Activated CD8-positive, alpha-beta memory T cell treated with anti-CD3 and anti-CD28 coated beads for 36 hours (primary cell): ENCODE results near the gene PRKCH. TPM values are rescaled to one million over a fixed set of nuclear protein-coding genes. Genes with fewer than 3 reads are reported as not detected.
"Not testable (repeated sequence)": the region's sequence is repeated elsewhere in the genome, so short reads cannot be mapped to it uniquely, and the experiment has no call there.

Experiments used
- CTCF ChIA-PET: fragments of 350-600 bp; sonication (Branson Sonifier 250); formaldehyde crosslinking; loops from one replicate; lab custom pipeline; 2021; ENCODE audit warnings: antibody characterized with exemption; lab: Charles Lee
- POLR2A ChIA-PET: fragments of 350-600 bp; sonication (Branson Sonifier 250); formaldehyde crosslinking; loops from one replicate; lab custom pipeline; 2021; ENCODE audit warnings: antibody characterized with exemption; lab: Charles Lee
- total RNA-seq, 2 experiments: library from RNA; stranded (reverse); gene quantifications; one replicate each; pipeline ENCODE4 v1.2.3, GENCODE V29; 2021

Gene PRKCH
- total RNA-seq, 2 experiments from 2014 or later: 185 to 189 TPM

DNA sequence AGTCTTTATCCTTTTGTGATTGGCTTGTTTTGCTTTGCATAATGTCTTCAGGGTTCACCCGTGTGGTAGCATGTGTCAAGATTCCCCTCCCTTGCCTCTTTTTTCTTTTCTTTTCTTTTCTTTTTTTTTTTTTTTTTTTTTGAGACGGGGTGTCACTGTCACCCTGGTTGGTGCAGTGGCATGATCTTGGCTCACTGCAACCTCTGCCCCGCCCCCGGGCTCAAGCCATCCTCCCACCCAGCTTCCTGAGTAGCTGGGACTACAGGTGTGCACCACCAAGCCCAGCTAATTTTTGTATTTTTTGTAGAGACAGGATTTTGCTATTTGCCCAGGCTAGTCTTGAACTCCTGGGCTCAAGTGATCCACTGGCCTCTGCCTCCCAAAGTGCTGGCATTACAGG, 94.6 kb downstream of the PRKCH start:
- POLR2A ChIA-PET, CTCF ChIA-PET: not testable (repeated sequence)

DNA sequence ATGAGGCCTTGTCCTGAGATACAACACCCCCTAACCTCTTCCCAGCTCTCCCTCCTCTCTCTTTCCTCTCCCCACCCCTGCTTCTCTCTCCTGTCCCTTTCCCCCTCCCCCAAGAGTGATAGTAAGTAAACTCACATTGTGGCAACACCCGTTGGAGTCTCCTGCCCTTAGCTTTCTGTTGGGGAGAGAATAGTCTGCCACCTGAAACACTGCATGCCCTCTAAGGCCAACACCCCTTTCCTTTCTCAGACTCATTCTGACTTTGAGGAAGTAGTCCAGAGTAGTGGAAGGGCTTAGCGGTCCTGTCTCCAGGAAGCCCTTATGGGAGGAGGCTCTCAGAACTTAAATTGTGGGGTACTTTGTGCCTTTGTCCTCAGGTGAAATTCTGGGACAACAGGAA, 95.2 kb downstream of the PRKCH start:
- ChIA-PET CTCF (interaction anchor here (0.6 kb wide), 1 partner anchor 46 kb away, joined by 3 read pairs; no protein-coding TSS in a partner anchor), POLR2A (no interaction called here)

- CTCF ChIA-PET: interaction anchor here (0.6 kb wide), 1 partner anchor 47 kb away, joined by 3 read pairs; no protein-coding TSS in a partner anchor
- POLR2A ChIA-PET: no interaction called here
Observed at GRCh38 chr14:61417141-61417540, 95.8 kb downstream of the PRKCH start.

GRCh38 chr14:61417883-61418455, 96.6 kb downstream of the PRKCH start:
- ChIA-PET CTCF (no interaction called here), POLR2A (no interaction called here)

GRCh38 chr14:61418746-61419145, 97.4 kb downstream of the PRKCH start:
- CTCF ChIA-PET: no interaction called here
- POLR2A ChIA-PET: no interaction called here

DNA sequence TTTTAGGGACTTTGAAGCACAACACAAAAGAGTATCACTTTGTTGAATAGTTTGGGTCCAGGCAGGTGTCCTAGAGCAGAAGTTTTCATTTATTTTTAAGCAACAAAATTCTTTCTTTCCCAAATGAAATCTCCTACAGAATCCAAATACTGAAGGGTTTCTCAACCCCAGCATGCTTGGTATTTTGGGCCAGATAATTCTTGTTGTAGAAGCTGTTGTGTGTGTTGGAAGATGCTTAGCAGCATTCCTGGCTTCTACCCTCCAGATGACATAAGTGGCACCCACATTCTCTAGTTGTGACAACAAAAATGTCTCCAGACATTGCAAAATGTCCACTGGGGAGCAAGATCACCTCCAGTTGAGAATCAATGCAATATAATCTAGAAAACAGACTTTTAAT, 97.8 kb downstream of the PRKCH start:
- CTCF ChIA-PET: no interaction called here
- POLR2A ChIA-PET: interaction anchor here (0.6 kb wide), 1 partner anchor 52 kb away, joined by 4 read pairs; no protein-coding TSS in a partner anchor

- ChIA-PET POLR2A (no interaction called here), CTCF (interaction anchor here (0.6 to 1.8 kb wide), 4 partner anchors 10 to 41 kb away, joined by 3 to 8 read pairs (median 3); no protein-coding TSS in a partner anchor)
Observed at GRCh38 chr14:61420326-61420725, 98.9 kb downstream of the PRKCH start.

DNA sequence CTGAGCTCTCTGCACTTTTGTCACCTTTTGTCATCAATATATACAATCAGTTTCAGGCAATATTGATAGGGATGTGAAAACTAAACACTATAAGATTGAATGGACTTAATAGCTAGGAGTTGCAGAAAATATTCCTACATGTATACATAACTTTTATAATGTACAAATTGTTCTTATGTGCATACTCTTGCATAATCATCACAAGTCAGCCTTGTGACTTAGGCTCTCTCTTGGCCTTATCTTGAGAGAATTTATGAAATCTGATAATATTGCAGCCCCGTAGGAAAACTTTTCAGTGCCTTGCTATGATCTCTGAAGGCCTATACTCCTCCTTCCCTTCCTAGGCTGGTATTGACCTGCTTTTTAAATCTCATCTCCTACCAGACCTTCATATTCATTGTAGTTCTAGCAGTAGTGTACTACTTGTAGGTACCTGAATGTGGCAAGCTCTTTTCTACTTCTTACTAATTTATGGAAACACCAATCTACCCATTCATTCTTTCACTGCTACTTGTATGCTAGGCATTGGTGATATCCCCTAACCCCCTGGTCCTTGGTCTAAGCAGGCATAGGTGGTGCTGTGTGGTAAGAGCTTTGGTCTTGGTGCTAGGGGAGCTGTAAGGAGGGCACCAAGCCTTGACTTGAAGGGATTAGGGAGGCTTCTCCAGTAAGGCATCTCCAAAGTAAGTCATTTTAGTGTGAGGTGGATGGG, 100.0 kb downstream of the PRKCH start:
- POLR2A ChIA-PET: no interaction called here

GRCh38 chr14:61426048-61426447, 104.7 kb downstream of the PRKCH start:
- POLR2A ChIA-PET: no interaction called here
- CTCF ChIA-PET: interaction anchor here (0.7 kb wide), 1 partner anchor 26 kb away, joined by 3 read pairs; no protein-coding TSS in a partner anchor

More for the DNA sequence above, 100.0 kb downstream of the PRKCH start:
- CTCF ChIA-PET: interaction anchor here (0.7 to 1.8 kb wide), 3 partner anchors 10 to 31 kb away, joined by 3 to 8 read pairs (median 3); no protein-coding TSS in a partner anchor

DNA sequence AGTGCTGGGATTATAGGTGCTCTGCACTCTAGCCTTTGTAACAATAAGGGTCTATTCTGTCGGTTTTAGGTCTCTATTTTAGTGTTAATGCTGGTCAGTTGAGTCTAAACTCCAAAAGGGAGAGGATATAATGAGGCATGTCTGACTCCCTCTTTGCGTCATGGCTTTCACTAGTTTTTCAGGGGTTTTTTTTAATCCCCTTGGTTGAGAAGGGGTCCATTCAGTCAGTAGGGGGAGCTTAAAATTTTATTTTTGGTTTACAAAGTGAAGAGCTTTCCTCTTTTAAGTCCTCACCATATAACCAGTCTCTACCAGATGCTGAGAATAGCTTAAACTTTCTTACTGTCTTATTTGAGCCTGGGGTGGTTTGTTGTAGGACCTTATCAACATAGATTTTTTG, 106.9 kb downstream of the PRKCH start:
- ChIA-PET CTCF (interaction anchor here (1.1 kb wide), 1 partner anchor 11 kb away, joined by 6 read pairs; no protein-coding TSS in a partner anchor), POLR2A (interaction anchor here (1.0 to 1.2 kb wide), 2 partner anchors 13 to 82 kb away, joined by 3 read pairs; no protein-coding TSS in a partner anchor)

GRCh38 chr14:61429316-61429715, 107.9 kb downstream of the PRKCH start:
- CTCF ChIA-PET: interaction anchor here (1.1 kb wide), 1 partner anchor 10 kb away, joined by 6 read pairs; no protein-coding TSS in a partner anchor
- POLR2A ChIA-PET: no interaction called here

GRCh38 chr14:61430066-61430757, 108.8 kb downstream of the PRKCH start:
- POLR2A ChIA-PET: no interaction called here

GRCh38 chr14:61433169-61433568, 111.8 kb downstream of the PRKCH start:
- POLR2A ChIA-PET: interaction anchor here (0.6 to 1.0 kb wide), 5 partner anchors 28 to 111 kb away, joined by 3 to 5 read pairs (median 4); no protein-coding TSS in a partner anchor
- CTCF ChIA-PET: interaction anchor here (0.8 to 1.2 kb wide), 3 partner anchors 18 to 44 kb away, joined by 3 to 4 read pairs (median 3); no protein-coding TSS in a partner anchor

More at GRCh38 chr14:61430066-61430757, 108.8 kb downstream of the PRKCH start:
- CTCF ChIA-PET: interaction anchor here (1.1 kb wide), 1 partner anchor 9 kb away, joined by 3 read pairs; no protein-coding TSS in a partner anchor

DNA sequence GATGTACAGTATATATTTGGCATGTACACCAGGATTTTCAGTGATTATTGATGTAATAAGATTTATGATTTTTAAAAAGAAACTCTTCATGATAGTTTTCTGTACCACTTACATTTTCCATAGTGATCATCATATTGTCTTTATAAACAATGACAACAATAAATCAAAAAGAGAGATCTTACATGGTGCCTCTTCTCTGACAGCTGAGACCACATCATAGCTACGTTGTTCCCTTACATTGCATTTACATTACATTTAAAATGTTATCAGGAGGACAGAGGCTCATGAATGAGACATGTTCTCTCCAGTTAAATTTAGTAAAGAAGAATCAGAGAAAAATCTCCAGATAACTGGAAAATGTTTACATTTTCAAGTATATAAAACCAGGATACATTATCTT, 112.4 kb downstream of the PRKCH start:
- POLR2A ChIA-PET: interaction anchor here (0.6 to 1.0 kb wide), 4 partner anchors 8 to 103 kb away, joined by 3 to 5 read pairs (median 4); no protein-coding TSS in a partner anchor
- CTCF ChIA-PET: interaction anchor here (0.8 to 0.9 kb wide), 2 partner anchors 44 to 111 kb away, joined by 3 to 4 read pairs; no protein-coding TSS in a partner anchor

- ChIA-PET POLR2A (interaction anchor here (0.7 kb wide), 1 partner anchor 9 kb away, joined by 3 read pairs; no protein-coding TSS in a partner anchor), CTCF (interaction anchor here (0.9 kb wide), 1 partner anchor 111 kb away, joined by 3 read pairs; no protein-coding TSS in a partner anchor)
Observed at GRCh38 chr14:61434311-61434710, 112.9 kb downstream of the PRKCH start.

GRCh38 chr14:61435563-61436337, 114.4 kb downstream of the PRKCH start:
- CTCF ChIA-PET: interaction anchor here (0.7 kb wide), 1 partner anchor 155 kb away, joined by 3 read pairs; no protein-coding TSS in a partner anchor
- POLR2A ChIA-PET: interaction anchor here (0.5 kb wide), 1 partner anchor 39 kb away, joined by 3 read pairs; no protein-coding TSS in a partner anchor

- ChIA-PET CTCF (no interaction called here), POLR2A (interaction anchor here (0.7 kb wide), 1 partner anchor 37 kb away, joined by 4 read pairs; no protein-coding TSS in a partner anchor)
Observed at GRCh38 chr14:61437381-61437780, 116.0 kb downstream of the PRKCH start.

DNA sequence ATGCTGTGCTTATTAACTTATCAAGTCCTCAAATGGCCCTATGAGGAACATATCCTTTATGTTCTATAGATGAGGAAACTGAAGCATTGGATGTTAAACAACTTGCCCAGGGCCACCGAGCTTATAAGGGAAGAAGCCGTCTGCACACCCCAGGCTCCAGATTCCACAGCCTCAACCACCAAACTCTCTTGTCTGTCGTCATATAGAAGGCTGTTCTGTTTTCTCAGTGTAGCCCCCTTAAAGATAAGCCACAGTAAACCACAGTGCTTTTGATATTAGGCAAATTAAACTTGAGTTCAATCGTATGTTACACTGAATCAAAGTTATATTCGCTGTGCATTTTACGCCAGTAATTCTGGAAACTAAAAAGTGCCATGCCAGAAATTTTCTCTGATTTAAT, 116.7 kb downstream of the PRKCH start:
- ChIA-PET POLR2A (no interaction called here), CTCF (interaction anchor here (1.5 kb wide), 1 partner anchor 87 kb away, joined by 3 read pairs; no protein-coding TSS in a partner anchor)
